Upper lobe of right lung (tissue), 1 donor: Measurements from ENCODE around the gene TRIM63. TPM values are rescaled to one million over a fixed set of nuclear protein-coding genes. Genes with fewer than 3 reads are reported as not detected.

Experiments
- ATAC-seq: fragments of 200-7000 bp; cut with Tn5 transposase; one replicate; pipeline ENCODE4 v1.9.1; 2020; ENCODE audit warnings: mild to moderate bottlenecking, moderate library complexity
- DNase-seq: peaks from one replicate; pipeline ENCODE4 v3.0.0-alpha.2; 2020
- H3K27ac ChIP-seq: fragments of 200-600 bp; one replicate; pipeline ENCODE4 v1.8.0; 2022
- H3K27me3 ChIP-seq: fragments of 200-600 bp; one replicate; pipeline ENCODE4 v1.8.0; 2022; ENCODE audit warnings: mild to moderate bottlenecking
- H3K36me3 ChIP-seq: fragments of 200-600 bp; one replicate; pipeline ENCODE4 v1.8.0; 2022
- H3K4me1 ChIP-seq: fragments of 200-600 bp; one replicate; pipeline ENCODE4 v1.8.0; 2022
- H3K4me3 ChIP-seq: fragments of 200-600 bp; one replicate; pipeline ENCODE4 v1.8.0; 2022; ENCODE audit warnings: mild to moderate bottlenecking
- H3K9me3 ChIP-seq: fragments of 200-600 bp; one replicate; pipeline ENCODE4 v1.8.0; 2022
- intact Hi-C: fragments of 100-400 bp; cut with DNase I; formaldehyde crosslinking; loops from one replicate; pipeline ENCODE4 v1.11.0; 2022
- total RNA-seq: library from RNA; stranded (reverse); fragmentation: NEBNext Ultra II Directional; extraction: Animal tissue kit (Norgen Biotek cat#: 25700); gene quantifications from one replicate; pipeline ENCODE4 v1.2.1, GENCODE V29; 2021
- TF ChIP-seq, protein P1 (sequence below): fragments of 200-600 bp; IDR thresholded peaks from one replicate; pipeline ENCODE4 v1.8.0; 2022; ENCODE audit warnings: antibody characterized with exemption
- donor health status: DM: no; HTN: yes; CAD: no; lungs with severe emphysema.

TRIM63 gene
- total RNA-seq, 1 donor from 2014 or later, result 0.46 TPM

DNA sequence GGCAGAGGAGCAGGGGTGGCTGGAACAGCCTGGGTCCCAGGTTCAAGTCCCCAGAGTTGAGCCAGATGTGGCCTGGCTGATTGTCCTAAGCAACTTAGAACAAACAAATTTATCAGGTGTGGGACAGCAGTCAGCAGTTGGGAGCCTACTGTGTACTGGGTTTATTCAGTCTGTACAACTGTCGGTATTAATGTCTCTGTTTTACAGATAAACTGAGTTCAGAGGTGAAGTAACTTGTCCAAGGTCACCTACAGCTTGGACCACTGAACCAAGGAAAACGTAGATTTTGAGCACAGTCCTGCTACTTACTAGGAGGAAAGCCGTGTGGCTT, 14.6 kb upstream of the TRIM63 start:
- Histone ChIP-seq H3K4me3 (no peak overlapping the region), H3K4me1 (peaks cover 3% of the 10 kb centered on the region), H3K27ac (no peak overlapping the region), H3K9me3 (no peaks in the 10 kb centered on the region), H3K27me3 (no peaks in the 10 kb centered on the region), H3K36me3 (no peaks in the 10 kb centered on the region)
- intact Hi-C loops, result no loop called here
- DNase-seq, result no peak
- TF ChIP-seq, protein P1, sequence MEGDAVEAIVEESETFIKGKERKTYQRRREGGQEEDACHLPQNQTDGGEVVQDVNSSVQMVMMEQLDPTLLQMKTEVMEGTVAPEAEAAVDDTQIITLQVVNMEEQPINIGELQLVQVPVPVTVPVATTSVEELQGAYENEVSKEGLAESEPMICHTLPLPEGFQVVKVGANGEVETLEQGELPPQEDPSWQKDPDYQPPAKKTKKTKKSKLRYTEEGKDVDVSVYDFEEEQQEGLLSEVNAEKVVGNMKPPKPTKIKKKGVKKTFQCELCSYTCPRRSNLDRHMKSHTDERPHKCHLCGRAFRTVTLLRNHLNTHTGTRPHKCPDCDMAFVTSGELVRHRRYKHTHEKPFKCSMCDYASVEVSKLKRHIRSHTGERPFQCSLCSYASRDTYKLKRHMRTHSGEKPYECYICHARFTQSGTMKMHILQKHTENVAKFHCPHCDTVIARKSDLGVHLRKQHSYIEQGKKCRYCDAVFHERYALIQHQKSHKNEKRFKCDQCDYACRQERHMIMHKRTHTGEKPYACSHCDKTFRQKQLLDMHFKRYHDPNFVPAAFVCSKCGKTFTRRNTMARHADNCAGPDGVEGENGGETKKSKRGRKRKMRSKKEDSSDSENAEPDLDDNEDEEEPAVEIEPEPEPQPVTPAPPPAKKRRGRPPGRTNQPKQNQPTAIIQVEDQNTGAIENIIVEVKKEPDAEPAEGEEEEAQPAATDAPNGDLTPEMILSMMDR, result no peak
- ATAC-seq, result no peak

DNA sequence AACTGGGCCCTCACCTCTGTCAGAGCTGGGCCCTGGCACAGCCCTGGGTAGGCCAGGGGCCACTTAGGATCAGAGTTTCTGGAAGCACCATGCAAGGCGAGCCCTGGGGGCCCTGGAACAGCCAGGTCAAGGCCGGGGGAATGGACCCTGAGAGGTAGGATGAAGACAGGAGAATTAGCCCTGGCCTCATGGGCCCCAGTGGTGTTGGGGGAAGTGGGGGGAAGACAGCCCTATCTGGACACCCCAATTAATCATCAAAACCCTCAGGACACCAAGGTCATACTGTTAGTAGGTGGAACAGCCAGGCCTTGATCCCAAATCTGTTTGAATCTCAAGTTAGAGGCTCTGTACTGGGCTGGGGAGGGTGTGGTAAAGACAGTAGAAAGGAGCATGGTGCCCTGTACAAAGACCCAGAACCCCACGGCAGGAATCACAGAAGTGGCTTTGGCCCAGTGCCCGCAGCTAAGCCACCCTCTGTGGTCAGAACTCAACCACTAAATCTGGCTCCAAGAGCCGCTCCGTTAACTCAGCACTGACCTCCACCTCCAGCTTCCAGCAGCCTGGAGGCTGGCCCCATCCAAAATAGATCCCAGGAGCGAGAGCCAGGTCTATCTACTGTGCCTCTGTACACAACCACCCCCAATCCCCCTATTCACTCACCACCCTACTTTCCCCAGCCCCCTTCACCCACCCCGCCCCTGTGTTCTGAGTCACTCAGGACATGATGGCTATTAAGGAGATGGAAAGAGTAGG, 14.0 kb upstream of the TRIM63 start:
- TF ChIP-seq, protein P1, result no peak

DNA sequence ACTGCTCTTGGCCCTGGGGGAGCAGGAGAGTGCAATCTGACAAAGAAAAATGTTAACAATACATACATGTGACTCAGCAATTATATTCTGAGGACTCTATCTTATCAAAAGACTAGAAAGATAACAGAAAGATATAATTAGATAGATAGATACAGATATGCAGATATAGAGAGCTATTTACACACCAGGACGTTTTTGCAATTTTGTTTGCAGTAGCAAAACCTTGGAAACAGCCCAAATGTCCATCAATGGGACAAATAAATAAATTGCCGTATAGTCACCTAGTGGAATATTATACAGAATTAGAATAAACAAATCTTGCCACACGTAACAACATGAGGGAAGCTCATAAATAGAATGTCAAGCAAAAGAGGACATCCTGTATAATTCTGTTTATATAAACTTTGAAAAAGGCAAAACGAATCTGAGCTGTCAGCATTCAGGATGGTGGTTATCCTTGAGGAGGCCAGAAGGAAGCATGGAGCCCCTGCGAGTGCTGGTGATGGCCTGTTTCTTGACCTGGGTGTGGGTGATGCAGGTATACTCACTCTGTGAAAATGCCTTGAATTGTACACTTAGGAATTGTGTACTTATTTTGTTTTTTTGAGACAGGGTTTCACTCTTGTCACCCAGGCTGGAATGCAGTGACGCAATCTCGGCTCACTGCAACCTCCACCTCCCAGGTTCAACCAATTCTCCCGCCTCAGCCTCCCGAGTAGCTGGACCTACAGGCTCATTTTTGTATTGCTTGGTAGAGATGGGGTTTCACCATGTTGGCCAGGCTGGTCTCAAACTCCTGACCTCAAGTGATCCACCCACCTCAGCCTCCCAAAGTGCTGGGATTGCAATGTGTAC, 12.8 kb upstream of the TRIM63 start:
- TF ChIP-seq, protein P1, result no peak
- intact Hi-C loops, result no loop called here

More for the DNA sequence above, 14.0 kb upstream of the TRIM63 start:
- Histone ChIP-seq H3K27ac (no peak overlapping the region), H3K27me3 (peaks cover 4% of the 10 kb centered on the region), H3K9me3 (no peaks in the 10 kb centered on the region), H3K4me3 (no peak overlapping the region), H3K4me1 (peaks cover 3% of the 10 kb centered on the region), H3K36me3 (no peaks in the 10 kb centered on the region)
- DNase-seq (no peak), ATAC-seq (peak; percentile 24)
- intact Hi-C loops, result no loop called here

DNA sequence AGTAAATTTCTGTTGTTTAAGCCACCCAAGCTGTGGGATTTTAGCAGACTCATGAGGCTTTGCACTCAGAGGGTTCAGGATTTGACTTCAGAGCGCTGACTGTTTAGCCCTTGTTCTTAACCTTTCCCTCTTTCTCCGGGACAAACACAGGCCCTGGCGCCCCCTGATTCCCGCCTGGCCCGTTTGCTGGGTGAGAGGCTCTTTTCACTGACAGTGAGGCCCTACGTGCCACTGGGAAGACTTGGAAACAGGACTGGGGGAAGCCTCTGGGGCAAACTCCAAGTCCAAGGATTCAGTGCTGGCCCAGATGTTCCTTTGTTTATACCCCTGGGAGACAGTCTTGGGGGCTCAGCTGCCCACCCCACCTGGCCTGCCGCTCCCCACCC, 11.7 kb upstream of the TRIM63 start:
- TF ChIP-seq, protein P1, result no peak
- no peak for DNase-seq

More for the DNA sequence above, 12.8 kb upstream of the TRIM63 start:
- Histone ChIP-seq H3K4me3 (no peak overlapping the region), H3K4me1 (peaks cover 3% of the 10 kb centered on the region), H3K27ac (no peak overlapping the region), H3K27me3 (peaks cover 12% of the 10 kb centered on the region), H3K9me3 (no peaks in the 10 kb centered on the region), H3K36me3 (no peaks in the 10 kb centered on the region)
- DNase-seq, result no peak
- no peak for ATAC-seq

DNA sequence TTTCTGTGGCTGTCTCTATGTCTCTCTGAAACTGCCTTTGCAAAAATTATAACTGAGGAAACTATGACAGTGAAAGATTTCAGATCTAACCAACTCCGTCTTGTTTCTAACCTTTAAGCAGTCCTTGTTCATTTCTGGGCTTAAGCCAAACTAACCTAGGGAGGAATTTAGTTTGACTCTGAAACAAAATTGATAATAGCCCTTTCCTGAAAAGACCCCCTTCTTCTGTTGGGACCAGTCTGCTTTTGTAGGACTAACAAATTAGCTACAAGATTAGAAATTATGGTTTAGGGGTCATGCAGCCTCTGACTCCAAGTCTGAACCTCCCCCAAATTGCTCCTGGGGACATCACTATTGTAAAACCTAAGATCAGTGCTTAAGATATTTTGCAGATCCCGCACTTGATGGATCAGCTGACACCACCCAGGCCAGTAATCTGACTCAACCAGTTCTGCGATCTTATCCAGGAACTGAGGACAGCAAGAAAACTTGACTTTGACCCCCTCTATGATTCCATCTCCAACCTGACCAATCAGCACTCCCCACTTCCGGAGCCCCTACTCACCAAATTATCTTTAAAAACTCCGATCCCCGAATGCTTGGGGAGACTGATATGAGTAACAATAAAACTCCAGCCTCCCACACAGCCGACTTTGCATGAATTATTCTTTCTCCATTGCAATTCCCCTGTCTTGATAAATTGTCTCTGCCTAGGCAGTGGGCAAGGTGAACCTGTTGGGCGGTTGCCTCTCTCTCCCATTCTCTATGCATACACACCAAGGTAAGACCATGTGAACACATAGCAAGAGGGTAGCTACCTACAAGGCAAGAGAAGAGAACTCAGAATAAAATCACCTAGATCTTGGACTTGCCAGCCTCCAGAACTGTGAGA, 11.1 kb upstream of the TRIM63 start:
- intact Hi-C loops, result no loop called here
- Histone ChIP-seq H3K36me3 (no peaks in the 10 kb centered on the region), H3K27ac (no peak overlapping the region), H3K4me1 (peaks cover 3% of the 10 kb centered on the region), H3K9me3 (no peaks in the 10 kb centered on the region), H3K4me3 (no peak overlapping the region), H3K27me3 (peaks cover 17% of the 10 kb centered on the region)
- ATAC-seq (no peak), DNase-seq (no peak)
- TF ChIP-seq, protein P1, result no peak

More for the DNA sequence above, 11.7 kb upstream of the TRIM63 start:
- Histone ChIP-seq H3K4me3 (no peak overlapping the region), H3K27ac (no peak overlapping the region), H3K36me3 (no peaks in the 10 kb centered on the region), H3K27me3 (peaks cover 17% of the 10 kb centered on the region), H3K9me3 (no peaks in the 10 kb centered on the region), H3K4me1 (peaks cover 3% of the 10 kb centered on the region)
- intact Hi-C loops, result no loop called here
- no peak for ATAC-seq
